Superior temporal gyrus (tissue), 1 donor: ENCODE measurements around the gene LDLRAD4.
"Not testable (repeated sequence)": the region's sequence is repeated elsewhere in the genome, so short reads cannot be mapped to it uniquely, and the experiment has no call there.

Source experiments
- DNase-seq: peaks from one replicate; pipeline ENCODE4 v3.0.0-alpha.2; 2016; ENCODE audit errors: extremely low spot score

LDLRAD4 gene

DNA sequence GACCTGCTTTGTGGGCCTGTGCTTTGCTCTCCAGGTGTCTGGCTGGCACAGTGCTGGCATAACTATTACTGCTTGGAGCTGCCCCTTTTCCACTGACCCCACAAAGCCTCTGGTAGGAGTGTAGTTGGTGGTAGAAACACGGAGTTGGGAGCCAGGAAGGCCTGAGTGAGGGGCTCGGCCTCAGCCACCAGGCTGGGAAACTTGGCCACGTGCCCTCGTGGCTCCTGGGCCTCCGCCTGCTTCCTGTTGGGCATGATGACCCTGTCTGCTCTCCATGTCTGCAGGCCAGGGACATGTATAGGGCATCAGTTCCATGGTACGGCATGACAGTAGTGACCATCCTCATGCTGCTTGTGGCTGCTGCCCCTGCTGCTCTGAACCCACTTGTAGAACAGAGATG is 266.6 kb downstream of the LDLRAD4 start:
- no peak for DNase-seq

DNA sequence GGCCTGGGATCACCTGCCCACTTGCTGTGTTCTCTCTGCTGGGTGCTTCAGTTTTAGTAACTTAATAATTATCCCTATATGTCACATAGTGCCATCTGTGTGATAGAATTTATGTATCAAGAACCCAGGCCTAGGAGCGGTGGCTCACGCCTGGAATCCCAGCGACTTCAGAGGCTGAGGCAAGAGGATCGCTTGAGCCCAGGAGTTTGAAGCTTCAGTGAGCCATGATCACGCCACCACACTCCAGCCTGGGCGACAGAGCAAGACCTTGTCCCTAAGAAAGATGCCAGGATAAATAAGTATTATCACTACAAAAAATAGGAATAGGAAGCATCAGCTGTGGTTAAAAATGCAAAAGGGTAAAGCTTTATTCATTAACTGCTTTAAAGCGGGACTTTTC is 267.0 kb downstream of the LDLRAD4 start:
- DNase-seq: no peak

DNA sequence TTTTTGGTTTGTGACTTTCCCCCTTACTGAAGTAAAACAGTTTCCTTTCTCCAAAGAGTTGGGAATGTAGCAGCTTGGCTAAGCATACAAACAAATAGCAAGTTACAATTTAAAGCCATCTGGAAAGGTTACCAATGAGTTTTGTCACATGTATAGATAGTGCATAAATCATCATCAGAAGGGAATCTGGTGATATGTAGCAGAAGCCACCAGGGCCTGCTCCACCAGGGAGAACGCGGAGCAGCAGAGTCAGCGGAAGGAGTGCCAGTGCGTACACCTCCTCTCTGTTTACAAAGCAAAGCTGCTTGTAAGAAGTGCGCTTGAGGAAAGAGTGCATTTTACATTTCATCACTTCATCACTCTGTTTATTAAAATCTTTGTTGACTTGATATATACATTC is 267.7 kb downstream of the LDLRAD4 start:
- DNase-seq: no peak

DNA sequence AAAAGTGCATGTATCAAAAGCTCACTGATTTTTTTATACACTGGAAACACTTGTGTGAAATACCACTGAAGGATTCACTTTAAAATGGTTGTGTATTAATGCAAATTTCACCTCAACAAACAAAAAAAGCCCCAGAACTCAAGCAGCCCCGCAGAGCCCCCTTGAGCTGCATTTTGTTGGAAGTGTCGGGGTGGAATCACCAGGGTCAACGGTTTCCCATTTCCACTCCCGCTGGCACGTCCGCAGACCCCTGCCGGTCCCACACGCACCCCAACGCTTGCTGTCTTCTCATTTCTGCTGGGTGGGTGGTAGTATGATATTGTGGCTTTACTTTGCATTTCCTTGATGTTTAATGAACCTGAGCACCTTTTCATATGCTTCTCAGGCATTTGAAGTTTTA is 268.1 kb downstream of the LDLRAD4 start:
- no peak for DNase-seq

DNA sequence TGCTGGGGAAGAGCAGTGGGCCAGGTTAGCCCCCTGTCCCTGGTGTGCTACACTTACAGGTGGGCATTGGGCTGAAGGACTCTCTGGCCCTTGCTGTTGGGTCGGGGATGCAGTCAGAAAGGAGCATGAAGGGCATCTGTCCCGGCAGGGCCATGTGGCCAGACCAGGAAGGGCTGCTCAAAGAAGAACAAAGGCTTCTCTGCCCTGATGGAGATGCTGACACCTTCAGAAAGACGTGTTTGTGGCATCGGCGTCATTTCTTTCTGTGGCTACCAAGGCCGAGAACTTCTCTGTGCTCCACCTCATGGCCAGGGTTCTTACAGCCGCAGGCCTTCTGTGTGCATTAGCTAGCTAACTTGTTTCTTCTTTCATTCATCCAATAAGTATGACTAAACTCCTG is 268.7 kb downstream of the LDLRAD4 start:
- DNase-seq: no peak

DNA sequence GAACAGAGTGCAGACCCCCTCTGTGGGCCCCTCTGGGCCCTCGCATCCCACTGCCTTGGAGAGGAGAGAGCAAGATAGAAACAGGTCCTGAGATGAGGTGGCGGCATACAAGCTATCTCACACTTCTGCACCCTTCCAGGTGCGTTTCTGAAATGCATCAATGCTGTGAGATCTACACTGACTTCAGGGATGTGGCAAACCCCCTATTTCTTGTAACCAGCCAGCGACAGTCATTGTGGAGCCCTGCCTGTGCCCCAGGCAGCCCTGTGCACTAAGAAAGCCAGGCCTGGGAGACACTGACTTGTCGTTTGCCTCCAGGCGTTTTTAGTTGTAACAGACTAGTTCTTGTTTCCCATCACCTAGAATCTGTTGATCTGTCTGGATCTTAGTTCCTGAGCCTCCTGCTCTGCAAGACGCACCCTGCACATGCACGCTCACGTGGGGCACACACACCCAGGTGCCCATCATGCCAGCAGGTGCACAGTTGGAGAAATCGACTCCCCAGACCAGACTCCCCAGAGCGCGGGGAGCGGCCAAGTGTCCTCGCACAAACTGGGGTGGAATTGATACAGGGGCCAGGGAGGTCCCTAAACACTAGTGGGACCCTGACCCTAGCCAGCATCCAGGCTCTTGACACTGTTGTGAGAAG is 269.8 kb downstream of the LDLRAD4 start:
- no peak for DNase-seq

DNA sequence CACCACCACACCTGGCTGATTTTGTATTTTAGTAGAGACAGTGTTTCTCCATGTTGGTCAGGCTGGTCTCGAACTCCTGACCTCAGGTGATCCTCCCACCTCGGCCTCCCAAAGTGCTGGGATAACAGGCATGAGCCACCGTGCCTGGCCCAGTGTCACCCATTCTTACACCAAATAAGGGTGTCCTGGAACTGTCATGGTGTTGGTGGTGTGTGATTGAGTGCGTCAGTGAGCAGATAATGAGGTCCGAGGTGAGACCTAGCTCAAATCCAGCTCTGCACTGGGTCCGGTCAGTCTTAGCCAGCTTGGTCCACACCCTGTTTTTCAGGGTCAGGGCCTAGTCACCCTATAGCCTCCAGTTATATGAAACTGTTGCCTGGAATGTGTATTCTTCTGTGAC is 270.7 kb downstream of the LDLRAD4 start:
- DNase-seq: not testable (repeated sequence)

DNA sequence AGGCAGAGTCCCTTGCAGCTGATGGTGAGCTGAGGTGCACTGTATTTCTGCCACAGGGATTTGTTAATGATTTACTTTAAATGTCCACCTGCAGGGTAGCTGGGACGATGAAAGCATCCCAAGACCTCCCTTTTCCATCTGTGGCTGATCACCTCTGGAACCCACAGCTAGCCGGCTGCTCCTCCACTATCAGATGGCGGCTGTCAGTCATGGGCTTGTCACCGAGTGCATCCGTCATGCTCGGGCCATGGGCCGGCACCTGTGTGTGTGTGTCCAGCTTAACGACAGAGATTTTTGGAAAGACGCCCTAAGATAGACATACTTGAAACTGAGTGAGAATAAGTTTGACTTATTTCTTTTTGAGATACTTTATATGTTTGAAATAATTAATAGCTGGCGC is 272.6 kb downstream of the LDLRAD4 start:
- DNase-seq: no peak

DNA sequence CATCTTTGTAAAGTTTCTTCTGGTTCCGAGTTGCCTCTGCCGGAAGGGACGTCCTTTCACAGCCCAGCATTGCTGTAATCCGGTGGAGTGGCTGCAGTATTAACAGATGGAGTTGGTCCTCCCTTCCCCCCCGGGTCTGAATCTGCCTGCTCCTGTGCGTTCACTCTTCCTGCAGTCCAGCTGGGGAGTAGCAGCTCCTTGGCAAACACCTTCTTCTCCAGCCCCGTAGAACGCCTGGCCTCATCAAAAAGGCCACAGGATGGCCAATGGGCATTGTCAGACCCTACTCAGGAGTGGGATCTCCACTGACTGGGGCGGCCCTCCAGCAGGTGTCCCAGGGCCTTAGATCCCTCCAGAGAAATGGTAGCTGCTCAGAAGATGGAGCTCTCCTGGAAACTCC is 273.8 kb downstream of the LDLRAD4 start:
- no peak for DNase-seq

DNA sequence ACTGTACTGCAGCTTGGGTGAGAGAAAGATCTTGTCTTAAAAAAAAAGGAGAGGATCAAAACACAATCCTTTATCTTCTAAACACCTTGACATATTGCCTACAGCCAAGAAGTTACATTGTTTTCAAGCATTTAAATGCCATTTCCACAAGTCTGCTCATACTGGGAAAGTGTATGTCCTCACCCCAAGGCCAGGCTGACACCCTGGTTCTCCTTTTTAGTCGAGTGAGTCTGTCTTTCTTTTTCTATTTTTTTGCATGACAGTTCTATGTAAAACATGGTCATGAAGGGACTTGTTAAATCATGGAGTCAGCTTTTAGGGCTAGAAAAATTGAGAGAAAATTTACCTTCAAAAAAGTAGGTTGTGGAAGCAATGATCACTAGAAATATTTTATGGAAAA is 274.5 kb downstream of the LDLRAD4 start:
- no peak for DNase-seq

DNA sequence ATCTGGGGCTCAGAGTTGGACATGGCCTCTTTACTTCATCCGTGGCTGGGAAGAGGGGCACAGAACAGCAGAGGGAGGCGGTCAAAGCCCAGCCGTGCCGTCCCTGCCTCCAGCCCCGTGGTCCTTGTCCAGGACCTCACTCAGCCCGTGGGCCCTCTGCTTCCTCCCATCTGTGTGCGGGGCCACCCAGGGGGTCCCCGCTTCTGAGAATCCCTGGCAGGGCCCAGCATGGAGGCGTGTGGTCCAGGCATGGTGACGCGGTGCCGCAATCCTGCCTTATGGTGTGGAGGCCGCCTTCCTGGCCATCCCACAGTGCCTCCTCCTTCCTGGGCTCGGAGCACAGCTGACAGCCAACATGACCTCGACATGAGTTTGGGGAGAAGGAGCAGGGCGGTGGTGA is 275.2 kb downstream of the LDLRAD4 start:
- DNase-seq: no peak

DNA sequence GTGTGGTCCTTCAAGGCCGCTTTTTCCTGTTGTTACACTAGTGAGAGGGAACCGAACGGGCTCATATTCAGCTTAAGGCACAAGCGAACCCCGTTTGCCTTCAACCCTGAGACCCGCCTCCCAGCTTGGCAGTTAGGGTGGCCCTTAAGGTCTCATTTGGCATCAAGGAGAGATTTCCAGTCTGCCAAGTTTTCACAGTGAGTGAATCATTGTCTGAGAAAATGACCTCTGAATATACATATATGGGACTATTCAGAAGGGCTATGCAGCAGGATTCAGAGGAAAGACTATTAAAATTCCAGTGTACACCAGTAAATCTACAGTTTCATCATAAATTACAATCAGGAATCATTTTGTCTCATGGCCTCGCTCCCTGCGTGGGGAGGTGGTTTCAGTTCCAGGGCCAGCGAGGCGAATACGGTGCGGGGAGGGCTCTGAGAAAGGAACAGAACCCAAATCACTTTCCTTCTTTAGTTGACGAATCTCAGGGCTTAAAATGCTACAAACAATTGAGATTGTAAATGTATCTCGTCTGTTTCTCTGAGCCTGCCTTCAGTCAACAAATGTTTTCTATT is 276.4 kb downstream of the LDLRAD4 start:
- DNase-seq: no peak

DNA sequence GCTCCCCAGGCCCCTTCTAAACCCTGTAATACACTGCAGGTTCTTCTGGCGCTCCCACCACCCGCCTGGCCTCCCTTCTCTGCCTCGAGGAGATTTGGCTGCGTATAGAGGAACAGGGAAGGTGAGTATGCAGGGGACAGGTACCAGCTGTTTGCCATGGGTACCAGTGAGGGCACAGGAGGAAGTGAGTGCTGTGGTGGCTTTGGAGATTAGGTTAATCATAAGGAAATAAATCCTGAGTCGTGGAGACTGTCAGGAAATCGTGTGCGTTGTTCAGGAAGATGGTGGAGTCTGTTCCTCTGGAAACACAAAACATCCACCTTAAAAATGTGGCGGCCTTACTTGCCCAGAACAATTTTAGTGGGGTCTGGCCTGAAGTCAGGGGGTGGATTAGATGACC is 277.4 kb downstream of the LDLRAD4 start:
- DNase-seq: no peak

DNA sequence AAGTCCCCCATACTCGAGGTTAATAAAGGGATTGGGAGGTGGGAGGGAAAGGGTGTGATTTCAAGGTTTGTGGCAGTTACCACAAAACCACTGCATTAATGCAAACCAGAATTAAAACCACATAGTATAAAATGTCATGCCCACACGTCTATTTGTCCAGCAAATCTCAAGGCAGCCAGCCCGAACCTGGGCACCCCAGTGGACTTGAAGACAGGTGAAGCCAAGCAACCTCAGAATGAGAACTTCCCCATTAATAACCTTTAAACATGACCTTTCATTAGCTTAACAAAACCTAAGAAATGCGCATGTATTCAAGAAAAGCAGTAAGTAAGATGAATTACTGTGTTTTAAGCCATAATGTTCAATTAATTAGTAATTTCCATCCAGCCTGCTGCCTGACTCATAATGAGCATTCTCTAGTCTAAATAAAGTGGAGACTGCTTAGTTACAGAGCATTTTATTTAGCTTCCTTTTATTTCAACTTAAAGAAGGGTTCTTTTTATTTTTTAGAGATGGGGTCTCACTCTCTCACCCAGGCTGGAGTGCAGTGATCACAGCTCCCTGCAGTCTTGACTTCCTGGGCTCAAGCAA is 278.2 kb downstream of the LDLRAD4 start:
- no peak for DNase-seq

DNA sequence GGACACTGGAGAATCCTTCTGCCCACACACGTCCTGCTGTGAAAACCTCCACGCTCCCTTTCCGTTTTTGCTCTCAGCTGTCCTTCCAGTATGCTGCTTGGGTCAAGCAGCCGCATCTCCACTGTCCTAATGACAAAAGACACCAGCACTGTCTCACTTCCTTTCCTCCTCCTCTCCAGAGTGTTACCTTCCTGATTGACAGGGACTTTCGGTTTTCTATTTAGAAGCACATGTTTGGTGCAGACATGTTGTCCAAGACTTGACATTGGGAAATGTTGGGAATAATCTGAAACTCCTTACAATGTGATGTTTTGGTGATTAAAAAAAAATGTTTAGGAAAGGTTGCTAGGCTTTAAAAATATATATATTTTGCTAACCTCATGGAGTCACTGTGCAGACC is 281.2 kb downstream of the LDLRAD4 start:
- no peak for DNase-seq

DNA sequence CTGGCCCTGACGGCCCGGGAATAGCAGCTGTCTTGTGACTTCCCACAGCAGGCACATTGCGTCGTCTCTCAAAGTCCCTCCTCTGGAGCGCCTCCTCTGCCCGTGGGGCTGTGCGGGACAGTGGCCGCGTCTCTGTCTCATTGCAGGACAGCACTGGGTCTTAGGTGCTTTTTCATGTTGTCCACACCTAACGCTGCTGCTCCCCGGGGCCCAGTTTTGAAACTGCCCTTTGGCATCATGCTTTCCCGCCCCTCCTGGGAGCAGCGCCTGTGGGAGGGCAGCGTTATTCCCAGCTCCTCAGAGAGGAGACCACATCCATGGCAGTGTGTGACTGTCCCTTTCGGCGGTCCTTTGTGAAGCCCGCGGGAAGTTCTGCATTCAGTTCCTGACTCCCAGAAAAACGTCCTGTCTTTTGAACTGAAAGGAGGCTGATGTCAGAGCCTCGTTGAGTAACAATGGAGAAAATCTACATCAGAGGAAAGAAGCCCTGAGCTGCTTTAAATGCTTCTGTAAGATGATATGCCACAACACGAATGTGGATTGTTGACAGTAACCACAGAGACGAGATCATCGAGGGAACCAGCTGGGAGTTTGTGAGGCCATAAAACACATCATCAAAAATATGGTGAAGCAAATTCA is 281.8 kb downstream of the LDLRAD4 start:
- no peak for DNase-seq

DNA sequence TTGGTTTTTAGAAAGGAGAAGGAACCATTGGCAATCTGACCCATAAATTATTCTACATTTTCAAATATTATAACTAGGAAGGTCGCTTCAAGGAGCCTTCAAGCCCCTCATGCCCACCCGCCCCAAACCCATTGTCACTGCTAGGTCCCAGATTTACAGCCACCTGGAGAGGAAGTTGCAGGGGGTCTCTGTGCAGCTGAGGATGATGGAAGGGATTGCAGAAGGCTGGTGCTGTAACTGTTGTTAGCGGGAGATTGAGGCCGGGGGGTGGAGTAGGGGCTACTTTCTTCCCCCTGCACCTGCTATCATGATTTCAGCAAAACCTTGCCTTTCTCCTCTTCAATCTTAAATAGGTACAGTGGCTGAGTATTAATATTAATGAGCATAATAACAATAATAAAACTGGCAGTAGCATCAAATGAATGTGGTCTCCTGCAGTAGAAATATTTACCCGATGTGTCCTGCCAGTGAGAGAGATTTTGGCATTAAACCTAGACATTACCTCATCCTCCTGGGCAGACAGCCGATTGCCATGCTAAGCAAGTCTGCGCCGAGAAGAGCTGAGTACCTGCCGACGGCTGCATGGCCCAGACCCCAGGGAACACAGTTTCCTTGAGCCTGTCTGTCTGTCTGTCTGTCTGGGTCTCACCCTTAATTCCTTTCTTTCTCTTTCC is 282.4 kb downstream of the LDLRAD4 start:
- DNase-seq: peak; percentile 78

DNA sequence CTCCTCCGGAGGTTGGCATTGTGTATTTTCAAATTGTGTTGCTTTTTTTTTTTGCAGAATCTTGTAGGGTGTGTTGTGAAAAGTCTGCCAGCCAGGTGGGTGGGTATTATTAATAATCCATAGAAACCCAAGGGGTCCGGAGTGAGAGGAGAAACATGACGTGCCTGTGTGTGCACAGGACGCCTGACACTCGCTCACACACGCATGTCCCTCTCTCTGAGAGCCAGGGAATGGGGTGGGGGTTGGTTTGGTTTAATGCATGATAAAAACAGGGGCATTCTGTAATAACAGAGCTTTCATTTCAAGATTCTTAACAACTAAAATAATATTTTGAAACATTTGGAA is 283.0 kb downstream of the LDLRAD4 start:
- DNase-seq: no peak

DNA sequence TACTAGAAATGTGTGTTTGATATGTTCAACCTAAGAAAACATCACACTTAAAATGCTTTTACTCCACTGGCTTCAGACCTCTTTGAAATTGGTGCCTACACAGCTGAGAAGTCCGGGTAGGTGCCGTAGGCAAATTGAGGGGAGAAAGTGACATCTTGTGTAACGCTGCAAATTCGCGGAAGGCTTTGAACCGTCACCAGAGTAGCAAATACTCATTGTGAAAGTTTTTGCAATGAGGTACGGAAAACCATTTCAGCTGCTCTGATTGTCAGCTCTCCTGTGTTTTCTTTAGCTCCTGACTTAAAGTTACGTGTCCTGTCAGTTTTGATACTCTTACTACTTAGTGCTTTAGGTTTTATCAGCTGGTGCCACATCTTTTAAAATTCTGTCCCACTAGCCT is 283.3 kb downstream of the LDLRAD4 start:
- DNase-seq: no peak

DNA sequence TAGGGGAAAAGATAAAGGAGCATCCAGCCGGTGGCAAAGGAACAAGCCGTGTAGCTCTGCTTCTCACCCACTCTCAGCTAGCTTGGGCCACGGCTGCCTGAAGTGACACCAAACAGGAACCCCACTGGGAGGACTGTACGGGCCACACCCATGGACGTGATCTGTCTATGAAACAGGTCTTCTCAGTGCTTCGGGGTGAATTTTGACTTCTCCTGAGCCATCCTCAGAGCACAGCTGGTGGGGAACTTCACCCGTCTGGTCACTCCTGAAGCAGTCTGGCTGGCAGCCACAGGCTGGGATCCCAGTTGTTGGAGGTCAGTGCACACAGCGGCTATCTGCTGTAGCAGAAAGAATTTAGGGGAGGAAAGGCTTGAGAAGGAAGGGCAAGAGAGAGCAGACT is 284.0 kb downstream of the LDLRAD4 start:
- no peak for DNase-seq

DNA sequence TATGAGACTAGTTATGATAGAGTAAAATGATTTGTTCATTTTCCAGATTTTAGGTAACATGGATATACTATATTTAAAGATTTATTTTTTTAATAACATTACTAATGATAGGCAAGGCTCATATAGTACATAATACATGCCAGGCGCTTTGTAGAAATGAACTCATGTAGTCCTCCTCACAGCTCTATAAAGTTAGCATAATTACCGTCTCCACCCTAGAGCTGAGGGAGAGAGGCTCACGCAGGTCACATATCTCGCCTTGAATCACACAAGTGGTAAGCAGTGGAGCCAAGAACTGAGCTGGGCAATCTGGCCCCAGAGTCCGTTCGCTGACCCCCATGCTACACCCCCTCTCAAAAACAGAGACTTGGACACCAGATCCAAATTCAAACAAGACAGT is 285.3 kb downstream of the LDLRAD4 start:
- DNase-seq: no peak

DNA sequence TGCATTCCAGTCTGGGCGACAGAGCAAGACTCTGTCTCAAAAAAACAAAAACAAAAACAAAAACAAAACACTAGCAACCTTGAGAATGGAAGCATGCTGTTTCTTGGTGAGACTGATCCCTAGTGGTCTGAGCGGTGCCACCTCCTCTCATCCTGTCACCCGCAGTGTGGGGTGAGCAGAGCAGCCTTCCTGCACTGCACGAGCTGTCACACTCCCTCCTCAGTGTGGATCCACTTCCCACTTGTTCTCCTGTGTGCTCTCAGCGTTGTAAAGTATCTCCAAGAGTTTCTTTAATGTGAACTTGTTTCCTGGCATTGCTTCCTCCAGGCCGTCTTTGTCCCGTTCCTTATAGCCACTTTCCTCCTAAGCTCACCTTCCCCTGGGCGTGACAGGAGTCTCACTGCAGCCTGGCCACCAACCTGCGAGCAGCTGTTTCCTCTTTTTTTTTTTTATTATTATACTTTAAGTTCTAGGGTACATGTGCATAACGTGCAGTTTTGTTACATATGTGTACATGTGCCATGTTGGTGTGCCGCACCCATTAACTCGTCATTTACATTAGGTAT is 287.3 kb downstream of the LDLRAD4 start:
- no peak for DNase-seq
